Fibroblast of villous mesenchyme (primary cell): ENCODE results near the gene VPS4A. TPM values are rescaled to one million over a fixed set of nuclear protein-coding genes. Genes with fewer than 3 reads are reported as not detected.

Source experiments
- DNase-seq: peaks from one replicate; pipeline ENCODE4 v3.0.0-alpha.2; 2010; ENCODE audit warnings: low read depth
- H3K4me3 ChIP-seq: 2 replicates; pipeline ENCODE4 v1.5.1; 2011; ENCODE audit warnings: low read depth, mild to moderate bottlenecking, low read length
- total RNA-seq: library from RNA; depleted of rRNA; stranded (reverse); fragments of >200 nt; gene quantifications from 2 replicates; pipeline ENCODE4 v1.2.3, GENCODE V29; 2012
- TF ChIP-seq, protein P1 (sequence below): IDR thresholded peaks from 2 replicates; pipeline ENCODE4 v1.5.1; 2012; ENCODE audit warnings: low read depth, mild to moderate bottlenecking, low read length; ENCODE audit not compliant: insufficient read depth

The VPS4A gene
- total RNA-seq, 1 donor: 31.1 TPM

GRCh38 chr16:69365901-69366300, 54.8 kb downstream of the VPS4A start:
- peak; percentile 47 for DNase-seq
- TF ChIP-seq, protein P1, sequence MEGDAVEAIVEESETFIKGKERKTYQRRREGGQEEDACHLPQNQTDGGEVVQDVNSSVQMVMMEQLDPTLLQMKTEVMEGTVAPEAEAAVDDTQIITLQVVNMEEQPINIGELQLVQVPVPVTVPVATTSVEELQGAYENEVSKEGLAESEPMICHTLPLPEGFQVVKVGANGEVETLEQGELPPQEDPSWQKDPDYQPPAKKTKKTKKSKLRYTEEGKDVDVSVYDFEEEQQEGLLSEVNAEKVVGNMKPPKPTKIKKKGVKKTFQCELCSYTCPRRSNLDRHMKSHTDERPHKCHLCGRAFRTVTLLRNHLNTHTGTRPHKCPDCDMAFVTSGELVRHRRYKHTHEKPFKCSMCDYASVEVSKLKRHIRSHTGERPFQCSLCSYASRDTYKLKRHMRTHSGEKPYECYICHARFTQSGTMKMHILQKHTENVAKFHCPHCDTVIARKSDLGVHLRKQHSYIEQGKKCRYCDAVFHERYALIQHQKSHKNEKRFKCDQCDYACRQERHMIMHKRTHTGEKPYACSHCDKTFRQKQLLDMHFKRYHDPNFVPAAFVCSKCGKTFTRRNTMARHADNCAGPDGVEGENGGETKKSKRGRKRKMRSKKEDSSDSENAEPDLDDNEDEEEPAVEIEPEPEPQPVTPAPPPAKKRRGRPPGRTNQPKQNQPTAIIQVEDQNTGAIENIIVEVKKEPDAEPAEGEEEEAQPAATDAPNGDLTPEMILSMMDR: no peak
- H3K4me3 ChIP-seq: no peak overlapping the region

- TF ChIP-seq, protein P1: no peak
Measured at GRCh38 chr16:69366431-69366830, 55.3 kb downstream of the VPS4A start.

DNA sequence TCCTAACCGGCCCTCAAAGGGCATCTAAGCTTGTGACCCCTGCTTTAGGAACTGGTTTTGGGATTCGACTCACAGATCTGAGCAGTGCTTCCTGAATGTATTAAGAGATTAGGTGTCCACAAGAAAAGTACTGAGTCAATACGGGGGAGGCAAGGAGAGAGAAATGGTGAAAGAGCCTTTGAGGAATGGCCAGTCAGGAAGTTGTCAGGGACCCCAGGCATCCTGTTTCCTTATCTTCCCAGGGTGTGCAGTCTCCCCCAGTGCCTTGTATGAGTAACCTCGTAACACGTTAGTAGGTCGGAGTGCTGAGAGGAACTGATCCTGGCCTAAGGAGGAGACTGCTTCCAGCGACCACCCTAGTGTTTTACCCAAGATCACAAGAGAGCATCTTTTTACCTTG, 56.8 kb downstream of the VPS4A start:
- TF ChIP-seq, protein P1: no peak
- peak; percentile 83 for DNase-seq
- H3K4me3 ChIP-seq: no peak overlapping the region

More at GRCh38 chr16:69366431-69366830, 55.3 kb downstream of the VPS4A start:
- no peak overlapping the region for H3K4me3 ChIP-seq
- no peak for DNase-seq

GRCh38 chr16:69368866-69369265, 57.7 kb downstream of the VPS4A start:
- DNase-seq: no peak
- TF ChIP-seq, protein P1: no peak
- no peak overlapping the region for H3K4me3 ChIP-seq

DNA sequence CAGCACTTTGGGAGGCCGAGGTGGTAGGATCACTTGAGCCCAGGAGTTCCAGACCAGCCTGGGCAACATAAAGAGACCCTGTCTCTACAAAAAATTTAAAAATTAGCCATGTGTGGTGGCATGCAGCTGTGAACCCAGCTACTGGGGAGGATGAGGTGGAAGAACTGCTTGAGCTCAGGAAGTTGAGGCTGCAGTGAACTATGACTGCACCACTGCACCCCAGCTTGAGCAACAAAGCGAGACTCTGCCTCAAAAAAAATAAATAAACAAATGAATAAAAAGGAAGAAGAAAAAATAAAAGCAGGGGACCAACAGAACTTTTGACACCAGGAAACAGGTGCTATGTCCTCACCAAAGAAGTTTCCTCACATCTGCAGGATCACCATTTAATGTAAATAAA, 60.4 kb downstream of the VPS4A start:
- TF ChIP-seq, protein P1: no peak
- H3K4me3 ChIP-seq: no peak overlapping the region
- no peak for DNase-seq

- TF ChIP-seq, protein P1: no peak
- no peak for DNase-seq
- H3K4me3 ChIP-seq: no peak overlapping the region
Measured at GRCh38 chr16:69373019-69373418, 61.9 kb downstream of the VPS4A start.

Other genes starting within 250 kb of the VPS4A start
- 0.32 and 0.43 TPM in 2 replicates for gene HAS3, start 205.7 kb upstream of the VPS4A start, total RNA-seq
- 40.6 and 65.2 TPM in 2 replicates for gene CHTF8, start 178.8 kb upstream of the VPS4A start, total RNA-seq
- 15.1 and 22.5 TPM in 2 replicates for gene UTP4, start 178.7 kb upstream of the VPS4A start, total RNA-seq
- gene SNTB2, start 124.2 kb upstream of the VPS4A start, total RNA-seq: 40.9 and 73.4 TPM in 2 replicates
- 11.7 and 18.7 TPM in 2 replicates for gene PDF, start 19.2 kb downstream of the VPS4A start, total RNA-seq
- 29.0 and 36.3 TPM in 2 replicates for gene COG8, start 28.2 kb downstream of the VPS4A start, total RNA-seq
- gene NIP7, start 28.4 kb downstream of the VPS4A start, total RNA-seq: 27.1 and 35.4 TPM in 2 replicates
- 0.64 TPM in 1 of 2 replicates, not detected in the other for gene TMED6, start 40.4 kb downstream of the VPS4A start, total RNA-seq
- gene TERF2, start 74.7 kb downstream of the VPS4A start, total RNA-seq: 11.9 and 19.4 TPM in 2 replicates
- 109 and 142 TPM in 2 replicates for gene CYB5B, start 113.3 kb downstream of the VPS4A start, total RNA-seq